Epithelial cell of proximal tubule (primary cell): ENCODE data around the gene CLN5. TPM values are rescaled to one million over a fixed set of nuclear protein-coding genes. Genes with fewer than 3 reads are reported as not detected.

Experiments
- DNase-seq: peaks from one replicate; pipeline ENCODE4 v3.0.0-alpha.2; 2011; ENCODE audit warnings: low read depth
- H3K4me3 ChIP-seq: 2 replicates; pipeline ENCODE4 v1.5.1; 2011; ENCODE audit warnings: low read depth, mild to moderate bottlenecking, low read length
- CTCF ChIP-seq: conservative IDR thresholded peaks from 2 replicates; pipeline ENCODE4 v1.5.1; 2012; ENCODE audit warnings: low read depth, mild to moderate bottlenecking, low read length
- total RNA-seq: library from RNA; depleted of rRNA; stranded (reverse); fragments of >200 nt; gene quantifications from 2 replicates; pipeline ENCODE4 v1.2.3, GENCODE V29; 2015

CLN5 gene
- total RNA-seq, 1 donor from 2014 or later: 19.8 TPM

- no peak overlapping the region for H3K4me3 ChIP-seq
- DNase-seq: no peak
- TF ChIP-seq CTCF: no peak
These were observed 16.0 kb upstream of the CLN5 start for GRCh38 chr13:76975863-76976262.

GRCh38 chr13:76976490-76976889 lies 15.4 kb upstream of the CLN5 start:
- no peak for DNase-seq
- TF ChIP-seq CTCF: no peak
- no peak overlapping the region for H3K4me3 ChIP-seq

- no peak for TF ChIP-seq CTCF
- DNase-seq: no peak
These were observed 15.0 kb upstream of the CLN5 start for GRCh38 chr13:76976929-76977328.

GRCh38 chr13:76980075-76980718 lies 11.7 kb upstream of the CLN5 start:
- peak; percentile 93 for TF ChIP-seq CTCF
- peak overlapping the region; percentile 47 for H3K4me3 ChIP-seq
- no peak for DNase-seq

More at GRCh38 chr13:76976929-76977328, 15.0 kb upstream of the CLN5 start:
- no peak overlapping the region for H3K4me3 ChIP-seq

- no peak for DNase-seq
- TF ChIP-seq CTCF: no peak
- no peak overlapping the region for H3K4me3 ChIP-seq
These were observed 9.8 kb upstream of the CLN5 start for GRCh38 chr13:76982061-76982460.

GRCh38 chr13:76983676-76984075 lies 8.2 kb upstream of the CLN5 start:
- no peak overlapping the region for H3K4me3 ChIP-seq
- no peak for TF ChIP-seq CTCF
- DNase-seq: no peak

GRCh38 chr13:76991432-76991795 lies 467 bp upstream of the CLN5 start:
- TF ChIP-seq CTCF: no peak
- peak overlapping the region; percentile 95 for H3K4me3 ChIP-seq
- DNase-seq: no peak
